Sigmoid colon (tissue), 7 donors: Measurements from ENCODE around the gene MOV10. TPM values are rescaled to one million over a fixed set of nuclear protein-coding genes. Genes with fewer than 3 reads are reported as not detected.

ENCODE experiments used
- DNase-seq: peaks from one replicate; pipeline ENCODE4 v3.0.0-alpha.2; 2019
- H3K27ac ChIP-seq, 4 donors: fragments of 200-600 bp; sonication (generic); one replicate each; pipeline ENCODE4 v1.5.1; 2016 to 2019; ENCODE audit warnings: mild to moderate bottlenecking in 1 of 4
- H3K27me3 ChIP-seq, 3 donors: fragments of 200-600 bp; sonication (generic); one replicate each; pipeline ENCODE4 v1.5.1; 2019; ENCODE audit warnings: mild to moderate bottlenecking in 1 of 3
- H3K36me3 ChIP-seq, 4 donors: fragments of 200-600 bp; sonication (generic); one replicate each; pipeline ENCODE4 v1.5.1; 2016 to 2019
- H3K4me1 ChIP-seq, 4 donors: fragments of 200-600 bp; sonication (generic); one replicate each; pipeline ENCODE4 v1.5.1; 2017 to 2019
- H3K4me3 ChIP-seq, 4 donors: fragments of 200-600 bp; sonication (generic); one replicate each; pipeline ENCODE4 v1.5.1; 2017 to 2019; ENCODE audit warnings: mild to moderate bottlenecking in 2 of 4, moderate library complexity in 1 of 4
- H3K9me3 ChIP-seq, 4 donors: fragments of 200-600 bp in 3 of 4; sonication (generic) in 3 of 4; one replicate each; pipeline versions ENCODE4 v1.5.1 to v1.6.1; 2013 to 2019
- EP300 ChIP-seq, 4 donors: sonication (generic); formaldehyde crosslinking; IDR thresholded peaks; one replicate each; pipeline ENCODE4 v1.6.1; 2017; ENCODE audit warnings: antibody characterized with exemption in 4 of 4
- POLR2A ChIP-seq, 2 donors: fragments of 450-650 bp; IDR thresholded peaks; one replicate each; pipeline ENCODE4 v1.6.1; 2016; ENCODE audit warnings: antibody characterized with exemption in 2 of 2, mild to moderate bottlenecking in 2 of 2, moderate library complexity in 2 of 2
- POLR2AphosphoS5 ChIP-seq, 4 donors: sonication (generic); formaldehyde crosslinking; IDR thresholded peaks; one replicate each; pipeline ENCODE4 v1.6.1; 2017; ENCODE audit warnings: antibody characterized with exemption in 4 of 4
- WGBS, 2 donors: extraction: QIAGEN DNeasy Blood & Tissue Kit; methylation state at CpG; one replicate each; pipeline ENCODE4 v1.1.7; 2013; 5-methylcytosine and 5-hydroxymethylcytosine counted together
- intact Hi-C: fragments of 100-400 bp; cut with DNase I; formaldehyde crosslinking; loops from one replicate; pipeline ENCODE4 v1.15.1; 2023
- polyA plus RNA-seq, 3 donors: library from polyadenylated mRNA; stranded (reverse); fragments of 200-250 nt; gene quantifications; one replicate each; pipeline ENCODE4 v1.2.3, GENCODE V29; 2013
- total RNA-seq, 4 donors: library from RNA; depleted of rRNA; stranded (reverse); fragments of >200 nt; gene quantifications; one replicate each; pipeline ENCODE4 v1.1.0, GENCODE V29; 2016
- TF ChIP-seq, protein P1 (sequence below), 4 experiments: fragments of 450-650 bp in 3 of 4; fragments of 200-600 bp in 1 of 4; IDR thresholded peaks; one replicate each; pipeline ENCODE4 v1.5.1; 2016 to 2019; ENCODE audit warnings: antibody characterized with exemption in 4 of 4, mild to moderate bottlenecking in 3 of 4, moderate library complexity in 2 of 4
- donor health status: healthy with polysubstance abuse.
- donor health status: Bipolar disorder and iron deficiency.
- donor health status: healthy.

Gene MOV10
- total and polyA plus RNA-seq, 7 donors: 16.5 to 60.1 (median 28.8) TPM

DNA sequence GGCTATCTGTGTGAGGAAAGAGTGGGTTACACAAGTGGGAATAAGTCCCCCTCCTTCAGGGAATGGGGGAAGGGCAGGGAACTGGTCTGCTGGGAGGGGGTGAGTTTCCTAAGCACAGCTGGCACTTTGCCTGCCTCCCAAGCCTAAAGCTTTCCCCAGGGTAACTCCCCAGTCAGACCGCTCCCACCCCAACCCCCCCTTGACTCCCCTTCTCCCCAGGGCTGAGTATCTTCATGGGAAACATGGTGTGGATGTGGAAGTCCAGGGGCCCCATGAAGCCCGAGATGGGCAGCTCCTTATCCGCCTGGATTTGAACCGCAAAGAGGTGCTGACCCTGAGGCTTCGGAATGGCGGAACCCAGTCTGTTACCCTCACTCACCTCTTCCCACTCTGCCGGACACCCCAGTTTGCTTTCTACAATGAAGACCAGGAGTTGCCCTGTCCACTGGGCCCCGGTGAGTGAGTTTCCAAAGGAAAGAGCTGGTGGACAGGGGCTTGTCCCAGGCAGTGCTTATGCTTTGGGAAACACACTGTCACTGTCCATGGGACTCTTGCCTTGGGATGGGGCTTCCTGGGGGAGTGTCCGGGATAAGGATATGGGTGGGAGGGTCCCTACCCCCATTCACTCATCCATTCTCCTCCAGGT, 14.9 kb downstream of the MOV10 start:
- WGBS, 2 donors: 94% methylated on average over 9 of the region's 9 CpGs
- Histone ChIP-seq H3K27ac (peak overlapping the region in 3 of 4 donors; percentile 0 to 43 (median 39)), H3K4me3 (no peak overlapping the region), H3K4me1 (peaks cover 0 to 9% (median 3%) of the 10 kb centered on the region in 4 donors), H3K9me3 (no peaks in the 10 kb centered on the region), H3K36me3 (peaks cover 22 to 60% (median 29%) of the 10 kb centered on the region in 4 donors), H3K27me3 (no peaks in the 10 kb centered on the region)
- intact Hi-C loops: no loop called here
- TF ChIP-seq POLR2A (IDR thresholded peaks at IDR 0.05) (no peak), EP300 (IDR thresholded peaks at IDR 0.05) (no peak), POLR2AphosphoS5 (IDR thresholded peaks at IDR 0.05) (no peak)
- TF ChIP-seq, protein P1, sequence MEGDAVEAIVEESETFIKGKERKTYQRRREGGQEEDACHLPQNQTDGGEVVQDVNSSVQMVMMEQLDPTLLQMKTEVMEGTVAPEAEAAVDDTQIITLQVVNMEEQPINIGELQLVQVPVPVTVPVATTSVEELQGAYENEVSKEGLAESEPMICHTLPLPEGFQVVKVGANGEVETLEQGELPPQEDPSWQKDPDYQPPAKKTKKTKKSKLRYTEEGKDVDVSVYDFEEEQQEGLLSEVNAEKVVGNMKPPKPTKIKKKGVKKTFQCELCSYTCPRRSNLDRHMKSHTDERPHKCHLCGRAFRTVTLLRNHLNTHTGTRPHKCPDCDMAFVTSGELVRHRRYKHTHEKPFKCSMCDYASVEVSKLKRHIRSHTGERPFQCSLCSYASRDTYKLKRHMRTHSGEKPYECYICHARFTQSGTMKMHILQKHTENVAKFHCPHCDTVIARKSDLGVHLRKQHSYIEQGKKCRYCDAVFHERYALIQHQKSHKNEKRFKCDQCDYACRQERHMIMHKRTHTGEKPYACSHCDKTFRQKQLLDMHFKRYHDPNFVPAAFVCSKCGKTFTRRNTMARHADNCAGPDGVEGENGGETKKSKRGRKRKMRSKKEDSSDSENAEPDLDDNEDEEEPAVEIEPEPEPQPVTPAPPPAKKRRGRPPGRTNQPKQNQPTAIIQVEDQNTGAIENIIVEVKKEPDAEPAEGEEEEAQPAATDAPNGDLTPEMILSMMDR (IDR thresholded peaks at IDR 0.05): no peak
- no peak for DNase-seq

DNA sequence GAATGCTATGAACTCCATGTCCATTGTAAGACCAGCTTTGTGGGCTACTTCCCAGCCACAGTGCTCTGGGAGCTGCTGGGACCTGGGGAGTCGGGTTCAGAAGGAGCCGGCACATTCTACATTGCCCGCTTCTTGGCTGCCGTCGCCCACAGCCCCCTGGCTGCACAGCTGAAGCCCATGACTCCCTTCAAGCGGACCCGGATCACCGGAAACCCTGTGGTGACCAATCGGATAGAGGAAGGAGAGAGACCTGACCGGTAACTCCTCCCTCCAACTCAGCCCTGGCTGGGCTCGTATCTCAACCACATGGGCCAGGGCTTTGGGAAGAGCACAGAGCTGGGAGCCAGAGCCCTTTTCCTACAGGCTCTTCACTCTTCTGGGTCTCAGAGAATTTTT, 15.4 kb downstream of the MOV10 start:
- 96 to 97% methylated on average over 11 of the region's 11 CpGs for WGBS, 2 donors
- Histone ChIP-seq H3K27me3 (no peaks in the 10 kb centered on the region), H3K27ac (no peak overlapping the region), H3K9me3 (no peaks in the 10 kb centered on the region), H3K4me3 (no peak overlapping the region), H3K36me3 (peaks cover 27 to 65% (median 33%) of the 10 kb centered on the region in 4 donors), H3K4me1 (peaks cover 0 to 9% (median 3%) of the 10 kb centered on the region in 4 donors)
- no peak for DNase-seq
- intact Hi-C loops: no loop called here
- TF ChIP-seq EP300 (IDR thresholded peaks at IDR 0.05) (no peak), POLR2A (IDR thresholded peaks at IDR 0.05) (no peak)

DNA sequence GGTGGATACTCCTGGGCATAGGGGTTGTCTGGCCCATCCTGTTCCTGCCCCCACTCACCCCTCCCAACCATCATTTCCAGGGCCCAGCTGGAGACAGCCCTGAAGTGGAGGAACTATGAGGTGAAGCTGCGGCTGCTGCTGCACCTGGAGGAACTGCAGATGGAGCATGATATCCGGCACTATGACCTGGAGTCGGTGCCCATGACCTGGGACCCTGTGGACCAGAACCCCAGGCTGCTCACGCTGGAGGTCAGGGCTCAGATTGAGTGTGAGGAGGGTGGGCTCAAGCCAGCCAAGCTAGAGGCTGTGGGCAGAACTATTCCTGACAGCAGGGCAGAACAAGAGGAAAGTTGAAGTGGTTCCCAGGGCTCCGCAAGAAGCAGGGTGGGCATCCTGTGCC, 18.2 kb downstream of the MOV10 start:
- Histone ChIP-seq H3K9me3 (no peaks in the 10 kb centered on the region), H3K4me1 (peaks cover 0 to 9% (median 3%) of the 10 kb centered on the region in 4 donors), H3K4me3 (no peak overlapping the region), H3K27ac (no peak overlapping the region), H3K27me3 (no peaks in the 10 kb centered on the region), H3K36me3 (peaks cover 34 to 94% (median 41%) of the 10 kb centered on the region in 4 donors)
- DNase-seq: no peak
- 95% methylated on average over 5 of the region's 5 CpGs for WGBS, 2 donors
- intact Hi-C loops: no loop called here
- TF ChIP-seq, protein P1 (IDR thresholded peaks at IDR 0.05): no peak
- no peak for TF ChIP-seq EP300 (IDR thresholded peaks at IDR 0.05)
- TF ChIP-seq POLR2A (IDR thresholded peaks at IDR 0.05): no peak
- no peak for TF ChIP-seq POLR2AphosphoS5 (IDR thresholded peaks at IDR 0.05)

DNA sequence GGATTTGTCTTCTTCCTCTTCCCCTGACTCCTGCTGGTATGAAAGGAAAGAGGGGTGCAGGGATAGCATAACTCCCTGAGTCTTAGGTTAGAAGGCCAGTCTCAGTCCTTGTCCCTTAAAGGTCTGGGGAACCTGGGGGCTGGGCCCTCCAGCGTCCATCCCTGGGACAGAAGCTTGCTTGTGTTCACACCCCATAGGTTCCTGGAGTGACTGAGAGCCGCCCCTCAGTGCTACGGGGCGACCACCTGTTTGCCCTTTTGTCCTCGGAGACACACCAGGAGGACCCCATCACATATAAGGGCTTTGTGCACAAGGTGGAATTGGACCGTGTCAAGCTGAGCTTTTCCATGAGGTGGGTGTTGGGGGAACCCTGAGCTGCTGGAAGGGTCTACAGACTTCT, 19.4 kb downstream of the MOV10 start:
- intact Hi-C loops: no loop called here
- Histone ChIP-seq H3K27ac (no peak overlapping the region), H3K4me1 (peaks cover 0 to 8% (median 2%) of the 10 kb centered on the region in 4 donors), H3K36me3 (peaks cover 34 to 97% (median 48%) of the 10 kb centered on the region in 4 donors), H3K27me3 (no peaks in the 10 kb centered on the region), H3K4me3 (no peak overlapping the region), H3K9me3 (no peaks in the 10 kb centered on the region)
- 94% methylated on average over 6 of the region's 6 CpGs for WGBS, 2 donors
- TF ChIP-seq POLR2AphosphoS5 (IDR thresholded peaks at IDR 0.05) (no peak), EP300 (IDR thresholded peaks at IDR 0.05) (no peak), POLR2A (IDR thresholded peaks at IDR 0.05) (no peak)
- TF ChIP-seq, protein P1 (IDR thresholded peaks at IDR 0.05): no peak
- no peak for DNase-seq

DNA sequence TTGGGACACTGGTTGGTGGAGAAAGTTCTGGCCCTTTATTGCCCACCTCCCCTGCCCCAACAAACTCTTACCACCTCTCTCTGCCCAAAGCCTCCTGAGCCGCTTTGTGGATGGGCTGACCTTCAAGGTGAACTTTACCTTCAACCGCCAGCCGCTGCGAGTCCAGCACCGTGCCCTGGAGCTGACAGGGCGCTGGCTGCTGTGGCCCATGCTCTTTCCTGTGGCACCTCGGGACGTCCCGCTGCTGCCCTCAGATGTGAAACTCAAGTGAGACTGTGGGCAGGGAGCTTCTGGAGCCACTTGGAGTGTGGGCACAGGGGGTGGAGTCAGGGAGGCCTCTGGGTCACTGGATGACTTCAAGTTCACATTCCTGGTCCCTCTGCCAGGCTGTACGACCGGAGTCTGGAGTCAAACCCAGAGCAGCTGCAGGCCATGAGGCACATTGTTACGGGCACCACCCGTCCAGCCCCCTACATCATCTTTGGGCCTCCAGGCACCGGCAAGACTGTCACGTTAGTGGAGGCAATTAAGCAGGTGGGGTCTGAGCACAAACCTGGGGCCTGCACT, 20.0 kb downstream of the MOV10 start:
- Histone ChIP-seq H3K4me1 (peaks cover 0 to 14% (median 8%) of the 10 kb centered on the region in 4 donors), H3K4me3 (no peak overlapping the region), H3K9me3 (no peaks in the 10 kb centered on the region), H3K36me3 (peaks cover 33 to 92% (median 47%) of the 10 kb centered on the region in 4 donors), H3K27me3 (no peaks in the 10 kb centered on the region), H3K27ac (no peak overlapping the region)
- intact Hi-C loops: no loop called here
- 92 to 93% methylated on average over 15 of the region's 15 CpGs for WGBS, 2 donors
- no peak for DNase-seq
- TF ChIP-seq POLR2A (IDR thresholded peaks at IDR 0.05): no peak
- TF ChIP-seq, protein P1 (IDR thresholded peaks at IDR 0.05): no peak
- no peak for TF ChIP-seq POLR2AphosphoS5 (IDR thresholded peaks at IDR 0.05)
- no peak for TF ChIP-seq EP300 (IDR thresholded peaks at IDR 0.05)
